Anterior cingulate cortex (tissue), 58 donors: ENCODE measurements around the gene PIK3C2A.

Experiments
- DNase-seq, 58 donors: peaks; one replicate each; lab custom pipeline; 2025; lab: John Stamatoyannopoulos, UW

Gene PIK3C2A

DNA sequence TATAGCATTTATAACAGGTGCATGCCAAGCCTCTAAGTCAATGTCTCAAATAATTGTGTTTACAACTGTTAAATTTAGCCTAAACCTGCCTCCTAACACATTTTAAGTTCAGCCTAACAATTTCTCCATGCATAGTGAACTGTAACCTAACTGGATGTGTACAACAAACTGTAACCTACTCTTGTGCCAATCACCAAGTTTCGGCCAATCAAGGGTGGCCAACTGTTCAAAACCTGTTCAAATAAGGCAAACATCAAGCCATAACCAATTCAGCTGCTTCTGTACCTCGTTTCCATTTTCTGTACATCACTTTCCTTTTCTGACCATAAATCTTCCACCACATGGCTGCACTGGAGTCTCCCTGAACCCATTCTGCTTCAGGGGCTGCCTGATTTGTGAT, 45.4 kb downstream of the PIK3C2A start:
- no peak for DNase-seq

- DNase-seq = no peak
Measured at GRCh38 chr11:17161515-17161914, 46.3 kb downstream of the PIK3C2A start.

- no peak for DNase-seq
Measured at GRCh38 chr11:17159441-17159840, 48.3 kb downstream of the PIK3C2A start.
